Right cardiac atrium (tissue), 5 donors: Measurements from ENCODE around the gene SND1. TPM values are rescaled to one million over a fixed set of nuclear protein-coding genes. Genes with fewer than 3 reads are reported as not detected.

Source experiments
- microRNA-seq, 2 donors: library from miRNA; unstranded; fragments of <30 nt; microRNA quantifications; one replicate each; pipeline ENCODE4 v1.2.0, GENCODE V29; 2020 to 2021
- polyA plus RNA-seq: library from polyadenylated mRNA; stranded (reverse); fragments of 200-250 nt; gene quantifications from one replicate; pipeline ENCODE4 v1.2.3, GENCODE V29; 2013
- total RNA-seq, 4 donors: library from RNA; stranded (reverse); fragmentation: NEBNext Ultra II Directional; extraction: Animal tissue kit (Norgen Biotek cat#: 25700); gene quantifications; one replicate each; pipeline ENCODE4 v1.2.1, GENCODE V29; 2021
- donor health status: healthy with polysubstance abuse.
- donor health status: DM: no; HTN: yes; CAD: no.
- donor health status: DM: no; HTN: no; CAD: no.
- donor health status: DM: no; HTN: yes; CAD: no; lungs with severe emphysema.
- donor health status: DM: yes; HTN: yes; CAD: no.

SND1 gene
- total and polyA plus RNA-seq, 5 donors = 50.0 to 107 (median 89.3) TPM

Small RNAs within 50 kb of the gene (microRNA-seq; reads per million reads assigned to microRNA genes)
- gene MIR593 = 0 reads per million in 2 donors

Other genes with a start within 250 kb of the SND1 start
- 10 to 100 TPM in 1 of 4 donors, 1 to 10 TPM in 3; 7.4 to 10.4 (median 8.1) TPM for gene GCC1, start 66.6 kb upstream of the SND1 start, total RNA-seq
- gene GCC1, start 66.6 kb upstream of the SND1 start, polyA plus RNA-seq = 3.7 TPM
- 10 to 100 TPM; 70.4 to 88.0 (median 81.2) TPM for gene ARF5, start 63.8 kb upstream of the SND1 start, total RNA-seq
- 129 TPM for gene ARF5, start 63.8 kb upstream of the SND1 start, polyA plus RNA-seq
- under 1 TPM in 3 of 4 donors, not detected in 1; 0.26 to 0.63 (median 0.45) TPM for gene FSCN3, start 58.5 kb upstream of the SND1 start, total RNA-seq
- gene FSCN3, start 58.5 kb upstream of the SND1 start, polyA plus RNA-seq = 0.09 TPM
- gene PAX4, start 34.1 kb upstream of the SND1 start, total RNA-seq = not detected
- not detected for gene PAX4, start 34.1 kb upstream of the SND1 start, polyA plus RNA-seq